GM18909 (cell line): Measurements from ENCODE around the gene PRM3.
"Not testable (repeated sequence)": the region's sequence is repeated elsewhere in the genome, so short reads cannot be mapped to it uniquely, and the experiment has no call there.

ENCODE experiments used
- ATAC-seq: cut with Tn5 transposase; IDR thresholded peaks from one replicate; pipeline ENCODE4 v1.9.1; 2021; ENCODE audit warnings: mild to moderate bottlenecking; ENCODE audit not compliant: unreplicated experiment, poor library complexity

PRM3 gene

DNA sequence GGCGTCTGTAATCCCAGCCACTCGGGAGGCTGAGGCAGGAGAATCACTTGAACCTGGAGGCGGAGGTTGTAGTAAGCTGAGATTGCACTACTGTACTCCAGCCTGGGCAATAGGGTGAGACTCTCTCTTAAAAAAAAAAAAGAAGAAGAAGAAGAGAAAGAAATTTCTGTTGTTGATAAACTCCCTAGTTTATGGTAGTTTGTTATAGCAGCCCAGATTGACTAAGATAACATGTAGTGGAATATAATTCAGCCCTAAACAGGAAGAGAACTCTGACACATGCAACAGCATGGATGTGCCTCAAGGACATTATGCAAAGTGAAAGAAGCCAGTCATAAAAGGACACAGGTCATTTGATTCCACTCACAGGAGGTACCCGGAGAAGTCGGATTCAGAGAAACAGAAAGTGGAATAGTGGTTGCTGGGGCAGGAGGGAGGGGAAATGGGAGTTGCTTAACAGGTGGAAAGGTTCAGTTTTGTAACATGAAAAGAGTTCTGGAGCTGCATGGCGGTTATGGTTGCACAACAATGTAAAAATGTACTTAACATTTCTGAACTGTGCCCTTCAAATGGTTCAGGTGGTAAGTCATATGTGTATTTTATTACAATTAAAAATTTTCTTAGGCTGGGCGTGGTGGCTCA lies 33.7 kb upstream of the PRM3 start:
- ATAC-seq: no peak

DNA sequence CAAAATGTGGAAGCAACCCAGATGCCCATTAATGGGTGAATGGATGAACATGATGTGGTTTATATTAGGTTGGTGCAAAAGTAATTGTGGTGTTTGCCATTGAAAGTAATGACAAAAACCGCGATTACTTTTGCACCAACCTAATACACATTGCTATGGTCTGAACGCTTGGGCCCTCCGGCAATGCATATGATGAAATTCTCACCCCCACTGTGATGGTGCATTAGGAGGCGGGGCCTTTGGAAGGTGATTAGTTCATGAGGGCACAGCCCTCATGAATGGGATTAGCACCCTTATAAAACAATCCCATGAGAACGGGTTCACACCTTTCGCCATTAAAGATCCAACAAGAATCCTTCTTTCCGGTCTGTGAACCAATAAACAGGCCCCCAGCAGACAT lies 33.0 kb upstream of the PRM3 start:
- no peak for ATAC-seq

DNA sequence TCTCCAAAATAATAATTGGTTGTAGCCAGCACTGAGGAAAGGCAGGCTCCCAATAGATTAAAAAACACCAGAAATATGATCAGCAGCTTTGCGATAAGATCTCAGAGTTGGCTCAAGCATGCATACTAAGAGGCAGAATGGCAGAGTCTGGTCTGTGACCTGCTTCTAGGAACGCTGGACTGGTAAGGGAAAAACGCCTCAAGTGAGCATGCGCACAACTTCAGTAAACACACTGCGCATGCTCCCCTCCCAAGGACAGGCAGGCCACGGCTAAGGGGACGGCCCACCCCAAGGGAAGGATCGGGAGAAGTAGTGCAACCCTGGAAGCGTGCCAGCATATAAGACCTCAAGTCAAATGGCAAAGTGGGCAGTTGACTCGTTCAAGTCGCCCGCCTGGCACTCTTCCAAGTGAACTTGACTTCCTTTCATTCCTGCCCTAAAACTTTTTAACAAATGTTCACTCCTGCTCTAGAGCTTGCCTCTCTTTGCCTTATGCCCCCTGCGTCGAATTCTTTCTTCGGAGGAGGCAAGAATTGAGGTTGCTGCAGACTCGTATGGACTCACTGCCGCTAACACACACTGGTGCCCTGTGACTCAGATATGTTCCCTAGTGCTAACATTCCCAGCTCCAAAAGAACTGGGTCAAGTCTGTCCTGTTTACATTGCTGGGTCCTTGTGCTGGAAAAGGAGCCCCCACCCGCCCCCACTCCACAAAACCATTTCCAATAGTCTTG lies 30.1 kb upstream of the PRM3 start:
- no peak for ATAC-seq

DNA sequence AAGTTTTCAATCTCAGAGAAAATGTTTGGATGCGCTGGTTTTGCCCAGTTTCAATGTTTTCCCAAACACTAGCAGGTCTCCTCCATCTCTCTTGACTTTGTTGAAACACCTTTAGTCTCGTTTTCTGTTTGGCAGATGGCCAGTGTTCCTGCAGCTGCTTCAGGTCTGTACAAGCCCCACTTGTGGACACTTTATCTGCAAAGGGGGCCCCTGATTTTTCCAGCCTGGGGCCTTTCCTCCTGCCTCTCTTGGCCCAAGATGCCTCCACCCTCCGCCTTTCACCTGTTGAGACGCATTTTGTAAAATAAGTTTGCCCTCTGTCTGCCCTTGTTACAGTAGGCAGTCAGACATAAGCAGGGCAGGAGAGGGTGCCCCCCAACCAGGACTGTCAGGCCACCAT lies 29.5 kb upstream of the PRM3 start:
- no peak for ATAC-seq

DNA sequence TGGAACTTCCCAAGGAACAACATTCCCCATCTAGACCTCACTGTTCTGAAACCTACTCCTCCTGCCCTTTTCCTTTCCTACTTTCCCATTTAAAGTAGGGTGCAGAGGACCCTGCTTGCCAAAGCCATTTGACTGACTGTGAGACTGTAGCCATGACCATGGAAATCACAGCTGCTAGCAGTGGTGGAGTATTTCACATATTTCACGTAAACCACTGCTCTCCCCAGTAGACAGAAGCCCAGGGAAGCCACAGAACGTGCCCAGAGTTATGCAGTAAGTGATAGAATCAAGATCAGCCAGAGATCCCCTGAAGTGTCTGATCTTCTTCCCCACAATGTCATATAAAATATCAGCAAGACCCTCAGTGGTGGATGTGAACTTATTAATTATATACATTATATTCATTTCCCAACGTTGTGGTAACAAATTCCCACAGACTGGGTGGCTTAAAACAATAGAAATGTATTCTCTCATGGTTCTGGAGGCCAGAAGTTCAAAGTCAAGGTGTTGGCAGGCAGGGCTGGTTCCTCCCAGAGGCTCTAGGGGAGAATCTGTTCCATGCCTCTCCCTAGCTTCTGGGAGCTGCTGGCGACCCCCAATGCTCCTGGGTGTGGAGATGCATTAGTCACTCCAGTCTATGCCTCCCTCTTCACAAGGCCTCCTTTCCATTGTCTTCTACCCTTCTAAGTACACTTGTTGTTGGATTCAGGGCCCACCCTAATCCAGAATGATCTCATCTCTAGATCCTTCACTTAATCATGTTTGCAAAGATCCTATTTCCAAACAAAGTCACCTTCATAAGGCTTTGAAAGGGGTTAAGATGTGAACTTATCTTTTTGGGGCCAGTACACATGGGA lies 28.4 kb upstream of the PRM3 start:
- no peak for ATAC-seq

DNA sequence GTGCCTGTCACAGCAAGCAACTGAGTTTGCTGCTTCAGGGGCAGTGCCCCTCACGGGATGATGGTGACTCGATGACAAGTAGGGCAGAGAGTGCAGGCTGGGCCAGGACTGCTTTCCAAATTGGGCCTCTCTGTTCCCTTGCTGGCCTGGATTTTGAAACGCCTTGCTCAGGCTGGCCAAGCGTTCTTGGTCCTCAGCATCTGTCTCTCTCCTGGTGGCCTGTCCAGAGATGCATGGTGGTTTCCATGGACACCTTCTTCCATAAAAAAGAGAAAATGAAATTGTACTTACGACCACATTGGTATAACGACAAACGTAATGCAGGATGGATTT lies 27.1 kb upstream of the PRM3 start:
- ATAC-seq: no peak

DNA sequence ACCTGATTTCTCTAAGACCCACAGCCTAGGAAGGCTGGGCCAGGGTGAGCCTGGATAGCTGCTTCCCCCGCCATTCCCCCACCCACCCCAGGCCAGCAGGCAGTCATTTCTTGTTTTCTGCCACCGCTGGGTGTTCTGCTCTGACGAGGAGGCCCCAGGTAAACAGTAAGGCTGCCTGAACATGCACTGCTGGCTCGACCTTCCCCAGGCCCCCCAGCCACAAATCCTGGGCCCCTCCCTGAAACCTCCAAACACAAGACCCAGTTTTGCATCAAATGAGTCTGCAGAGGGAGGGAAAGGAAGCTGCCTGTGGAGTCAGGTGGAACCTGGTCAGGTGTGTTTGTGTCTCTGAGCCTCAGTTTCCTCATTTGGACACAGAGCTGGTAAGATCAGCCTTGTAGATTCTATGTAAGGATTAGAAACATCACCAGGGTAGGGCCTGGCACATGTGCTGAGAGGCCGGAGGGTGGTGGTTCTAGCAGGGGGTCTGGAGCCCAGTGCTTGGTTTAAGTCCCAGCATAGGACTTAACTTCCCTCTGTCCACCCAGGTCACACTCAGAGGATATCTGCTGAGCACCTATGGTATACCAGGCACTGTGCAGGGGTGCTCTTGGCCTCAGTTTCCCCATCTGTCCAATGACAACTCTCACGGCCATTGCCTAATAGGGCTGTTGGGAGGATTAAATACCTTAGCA lies 26.6 kb upstream of the PRM3 start:
- no peak for ATAC-seq

DNA sequence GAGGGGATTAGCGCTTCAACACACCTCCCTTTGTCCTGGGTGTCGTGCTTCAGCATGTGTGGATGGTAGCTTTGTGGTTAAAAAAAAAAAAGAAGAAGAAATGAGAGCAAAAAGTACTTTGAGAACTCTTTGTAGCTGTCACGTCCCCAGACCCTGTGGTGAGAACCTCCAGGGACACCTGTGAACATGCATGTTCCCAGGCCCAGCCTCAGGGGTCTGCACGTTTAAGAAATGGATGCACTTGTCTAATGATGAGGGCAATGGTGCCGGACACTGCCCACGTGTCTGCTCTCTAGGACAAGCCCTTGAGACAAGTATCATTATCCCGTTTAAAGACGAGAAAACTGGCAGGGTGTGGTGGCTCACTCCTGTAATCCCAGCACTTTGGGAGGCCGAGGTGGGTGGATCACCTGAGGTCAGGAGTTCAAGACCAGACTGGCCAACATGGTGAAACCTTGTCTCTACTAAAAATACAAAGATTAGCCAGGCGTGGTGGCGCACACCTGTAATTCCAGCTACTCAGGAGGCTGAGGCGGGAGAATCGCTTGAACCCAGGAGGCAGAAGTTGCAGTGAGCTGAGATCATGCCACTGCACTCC lies 25.6 kb upstream of the PRM3 start:
- not testable (repeated sequence) for ATAC-seq

DNA sequence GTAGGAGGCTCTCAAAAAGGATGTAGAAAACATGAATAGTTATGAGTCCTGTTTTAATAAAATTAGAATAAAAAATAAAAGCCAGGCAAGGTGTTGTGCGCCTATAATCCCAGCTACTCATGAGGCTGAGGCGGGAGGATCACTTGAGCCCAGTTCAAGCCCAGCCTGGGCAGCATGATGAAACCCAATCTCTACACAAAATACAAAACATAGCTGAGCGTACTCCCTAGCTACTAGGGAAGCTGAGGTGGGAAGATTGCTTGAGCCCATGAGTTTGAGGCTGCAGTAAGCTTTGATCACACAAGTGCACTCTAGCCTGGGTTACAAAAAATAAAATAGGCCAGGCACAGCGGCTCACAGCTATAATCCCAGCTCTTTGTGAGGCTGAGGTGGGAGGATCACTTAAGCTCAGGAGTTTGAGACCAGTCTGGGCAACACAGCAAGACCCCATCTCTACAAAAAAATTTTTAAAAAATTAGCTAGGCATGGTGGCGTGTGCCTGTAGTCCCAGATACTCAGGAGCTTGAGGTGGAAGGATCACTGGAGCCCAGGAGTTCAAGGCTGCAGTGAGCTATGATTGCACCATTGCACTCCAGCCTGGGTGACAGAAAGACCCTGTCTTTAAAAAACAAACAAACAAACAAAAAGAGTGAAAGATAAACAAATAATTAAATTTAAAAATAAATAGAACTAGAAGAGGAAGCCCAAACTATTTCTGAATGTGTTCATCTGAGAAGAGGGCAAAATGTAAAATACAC lies 24.9 kb upstream of the PRM3 start:
- ATAC-seq: no peak

DNA sequence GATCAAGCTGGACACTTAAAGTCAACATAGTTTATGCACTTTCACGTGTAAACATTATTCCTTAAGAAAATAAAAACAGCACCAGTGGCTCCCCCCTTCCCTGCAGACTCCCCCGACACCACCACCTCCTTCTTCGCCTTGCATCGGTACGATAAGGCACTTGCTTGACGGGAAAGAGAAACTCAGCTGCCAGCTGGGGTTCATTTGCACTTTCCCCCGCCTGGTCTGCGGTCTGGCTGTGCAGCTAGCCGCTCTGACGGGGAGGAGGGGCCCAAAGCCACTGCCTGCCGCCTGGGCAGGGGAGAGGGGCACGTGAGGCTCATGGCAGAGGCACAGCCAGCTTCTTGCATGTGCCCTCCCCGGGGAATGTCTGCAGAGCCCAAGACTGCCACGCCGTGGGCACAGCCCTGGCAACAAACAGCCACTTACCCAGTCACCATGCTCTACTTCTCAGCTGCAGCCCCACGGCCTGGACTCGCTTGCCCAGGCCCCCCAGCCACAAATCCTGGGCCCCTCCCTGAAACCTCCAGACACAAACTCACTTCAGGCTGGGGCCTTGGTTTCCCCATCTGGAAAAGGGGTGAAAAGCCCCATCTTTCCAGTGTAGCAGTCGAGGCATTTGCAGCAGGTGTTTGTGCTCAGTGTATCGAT lies 24.2 kb upstream of the PRM3 start:
- peak; percentile 84 for ATAC-seq

DNA sequence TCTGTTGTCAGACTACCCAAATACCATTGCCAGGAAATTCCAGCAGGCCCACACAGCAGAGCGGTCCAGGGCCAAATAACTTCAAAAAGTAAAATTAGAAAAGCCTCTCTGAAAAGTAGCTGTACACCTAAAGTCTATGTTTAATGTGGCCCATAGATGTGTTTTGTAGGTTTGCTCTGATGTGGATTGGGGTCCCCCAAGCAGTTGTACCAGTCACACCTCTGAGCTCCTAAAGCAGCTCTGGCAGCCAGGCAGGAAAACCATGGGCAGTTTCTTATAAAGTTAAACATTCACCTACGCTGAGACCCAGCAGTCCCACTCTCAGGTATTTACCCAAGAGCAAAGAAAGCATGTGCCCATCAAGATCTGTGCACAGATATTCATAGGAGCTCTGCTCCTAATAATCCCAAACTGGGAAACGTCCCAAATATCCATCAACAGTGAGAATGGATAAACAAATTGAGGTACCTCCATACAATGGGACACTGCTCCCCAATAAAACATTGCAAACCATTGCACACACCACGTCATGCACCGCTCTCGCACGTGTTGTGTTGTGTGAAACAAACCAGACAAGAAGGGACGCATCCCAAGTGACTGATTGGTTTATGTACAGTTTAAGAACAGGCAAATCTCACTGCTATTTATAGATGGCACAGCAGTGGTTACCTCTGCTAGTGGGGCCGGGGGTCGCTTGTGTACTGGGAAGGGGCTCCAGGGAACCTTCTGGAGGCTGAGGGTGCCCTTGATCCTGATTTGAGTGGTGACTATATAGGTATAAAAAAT lies 23.5 kb upstream of the PRM3 start:
- ATAC-seq: peak; percentile 16

DNA sequence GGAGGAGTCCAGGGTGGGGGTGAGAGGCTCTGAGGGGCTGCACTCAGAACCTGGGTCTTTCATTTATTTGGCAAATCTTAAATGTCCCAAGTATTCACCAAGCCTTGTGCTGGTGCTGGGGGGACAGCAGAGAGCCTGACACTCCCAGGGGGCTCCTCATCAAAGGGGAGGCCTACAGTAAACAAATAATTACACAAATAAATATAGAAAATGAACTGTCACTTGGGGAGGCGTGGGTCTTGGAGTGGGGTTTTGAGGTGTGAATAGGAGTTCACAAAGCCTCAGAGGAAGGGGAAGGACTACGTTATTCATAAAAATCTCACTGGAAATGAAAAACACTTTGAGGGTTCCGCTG lies 22.9 kb upstream of the PRM3 start:
- no peak for ATAC-seq

DNA sequence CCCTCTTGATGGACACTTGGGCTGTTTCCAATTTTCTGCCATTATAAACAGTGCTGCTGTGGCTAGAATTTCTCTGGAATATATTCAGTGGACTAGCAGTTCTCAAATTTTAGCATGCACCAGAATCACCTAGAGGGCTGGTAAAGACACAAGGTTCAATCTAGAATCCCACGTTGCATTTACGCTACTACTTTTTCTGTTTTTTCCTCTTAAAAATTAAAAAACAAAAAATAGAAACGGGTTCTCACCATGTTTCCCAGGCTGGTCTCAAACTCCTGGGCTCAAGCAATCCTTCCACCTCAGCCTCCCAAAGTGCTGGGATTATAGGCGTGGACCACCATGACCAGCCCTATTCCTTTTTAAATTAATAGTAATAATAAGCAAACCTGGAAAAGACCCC lies 22.2 kb upstream of the PRM3 start:
- ATAC-seq: no peak

DNA sequence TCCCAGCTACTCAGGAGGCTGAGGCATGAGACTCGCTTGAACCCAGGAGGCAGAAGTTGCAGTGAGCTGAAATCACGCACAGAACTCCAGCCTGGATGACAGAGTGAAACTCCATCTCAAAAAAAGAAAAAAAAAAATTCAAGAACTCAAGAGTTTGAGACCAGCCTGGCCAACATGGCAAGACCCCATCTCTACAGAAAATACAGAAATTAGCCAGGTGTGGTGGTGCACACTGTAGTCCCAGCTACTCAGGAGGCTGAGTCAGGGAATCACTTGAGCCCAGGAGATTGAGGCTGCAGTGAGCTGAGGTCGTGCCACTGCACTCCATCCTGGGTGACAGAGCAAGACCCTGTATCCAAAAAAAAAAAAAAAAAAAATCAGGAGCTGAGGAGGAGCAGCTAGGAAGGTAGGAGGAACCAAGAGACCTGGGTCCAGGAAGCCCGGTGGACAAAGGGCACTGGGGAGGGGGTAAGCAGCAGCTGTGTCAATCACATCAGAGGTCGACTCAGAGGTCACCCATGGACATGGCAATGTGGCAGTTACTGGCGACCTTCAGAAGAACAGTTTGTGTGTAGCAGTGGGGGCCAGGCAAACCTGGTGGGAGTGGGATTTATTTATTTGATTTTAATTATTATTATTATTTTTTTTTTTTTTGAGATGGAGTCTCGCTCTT lies 18.8 kb upstream of the PRM3 start:
- no peak for ATAC-seq

DNA sequence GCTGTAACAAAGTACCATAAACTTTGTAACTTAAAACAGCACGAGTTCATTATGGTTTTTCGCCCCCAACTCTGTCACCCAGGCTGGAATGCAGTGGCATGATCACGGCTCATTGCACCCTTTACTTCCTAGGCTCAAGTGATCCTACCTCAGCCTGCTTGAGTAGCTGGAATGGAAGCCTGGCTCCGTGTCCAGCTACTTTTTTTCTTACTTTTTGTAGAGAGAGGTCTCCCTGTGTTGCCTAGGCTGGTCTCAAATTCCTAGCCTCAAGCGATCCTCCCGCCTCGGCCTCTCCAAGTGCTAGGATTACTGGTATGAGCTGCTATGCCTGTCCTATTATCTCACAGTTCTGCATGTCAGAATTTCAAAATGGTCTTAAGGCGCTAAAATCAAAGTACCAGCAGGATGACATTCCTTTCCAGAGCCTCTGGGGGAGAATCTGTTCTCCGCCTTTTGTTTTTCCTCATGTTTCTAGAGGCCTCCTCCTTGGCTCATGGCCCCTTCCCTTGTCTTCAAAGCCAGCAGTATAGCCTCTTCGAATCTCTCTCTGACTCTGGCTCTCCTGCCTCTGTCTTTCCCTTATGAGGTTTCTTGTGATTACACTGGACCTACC lies 17.8 kb upstream of the PRM3 start:
- ATAC-seq: no peak

DNA sequence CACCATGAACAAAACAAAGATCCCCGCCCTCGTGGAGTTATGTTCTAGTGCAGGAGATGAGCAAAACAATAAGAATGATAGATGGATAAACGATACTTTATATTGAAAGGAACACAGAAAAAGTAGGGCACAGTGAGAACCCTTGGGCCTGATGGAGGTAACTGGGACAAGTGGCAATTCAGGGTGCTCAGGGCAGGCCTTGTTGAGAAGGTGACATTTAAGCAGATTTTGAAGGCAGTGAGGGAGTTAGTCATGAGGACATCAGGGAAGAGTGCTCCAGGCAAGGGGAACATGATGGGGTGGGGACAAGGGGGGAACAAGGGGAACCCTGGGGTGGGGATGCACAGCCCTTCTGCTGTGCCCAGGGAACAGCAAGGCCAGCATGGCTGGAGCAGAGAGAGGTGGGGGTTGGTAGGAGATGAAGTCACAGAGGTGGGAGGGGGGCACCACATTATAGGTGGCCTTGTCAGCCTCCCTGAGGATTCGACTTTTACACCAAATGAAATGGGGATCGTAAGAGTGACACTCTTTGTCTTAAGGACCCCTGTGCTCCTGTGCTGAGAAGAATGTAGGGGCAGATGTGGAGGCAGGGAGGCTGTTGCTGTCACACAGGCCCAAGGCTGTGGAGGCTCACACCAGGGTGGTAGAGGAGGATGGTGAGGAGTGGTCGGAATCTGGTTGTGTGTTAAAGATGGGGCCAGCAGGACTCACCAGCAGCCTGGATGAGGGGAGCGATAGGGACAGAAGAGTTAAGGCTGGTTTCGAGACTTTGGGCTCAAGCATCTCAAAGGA lies 16.9 kb upstream of the PRM3 start:
- ATAC-seq: no peak

DNA sequence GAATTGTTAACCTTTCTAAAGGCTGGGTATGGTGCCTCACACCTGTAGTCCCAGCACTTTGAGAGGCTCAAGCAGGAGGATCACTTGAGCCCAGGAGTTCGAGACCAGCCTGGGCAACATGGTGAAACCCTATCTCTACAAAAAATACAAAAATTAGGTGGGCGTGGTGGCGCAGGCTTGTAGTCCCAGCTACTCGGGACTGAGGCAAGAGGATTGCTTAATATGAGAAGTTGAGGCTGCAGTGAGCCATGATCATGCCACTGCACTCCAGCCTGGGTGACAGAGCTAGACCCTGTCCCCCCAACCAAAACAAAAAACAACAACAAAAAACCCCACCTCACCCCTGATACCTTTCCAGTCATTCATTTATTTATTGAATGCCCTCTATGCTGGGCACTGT lies 16.3 kb upstream of the PRM3 start:
- ATAC-seq: not testable (repeated sequence)
